GM06990 (cell line): Measurements from ENCODE around the gene DGKH.
"Not testable (repeated sequence)": the region's sequence is repeated elsewhere in the genome, so short reads cannot be mapped to it uniquely, and the experiment has no call there.

Experiments used
- DNase-seq: peaks from one replicate; pipeline ENCODE4 v3.0.0-alpha.2; 2011; ENCODE audit not compliant: insufficient read length; ENCODE audit errors: extremely low read depth
- H3K27me3 ChIP-seq: replicated peaks from 2 replicates; pipeline ENCODE4 v1.6.0; 2011; ENCODE audit warnings: low read length; ENCODE audit not compliant: control insufficient read depth, insufficient read depth
- H3K36me3 ChIP-seq: 2 replicates; pipeline ENCODE4 v1.5.1; 2011; ENCODE audit warnings: low read length; ENCODE audit not compliant: control insufficient read depth, insufficient read depth
- H3K4me3 ChIP-seq: replicated peaks from 2 replicates; pipeline ENCODE4 v1.5.1; 2011; ENCODE audit warnings: low read depth, mild to moderate bottlenecking, control low read depth, low read length
- CTCF ChIP-seq: IDR thresholded peaks from 2 replicates; pipeline ENCODE4 v1.5.1; 2011; ENCODE audit warnings: low read length, control low read depth, mild to moderate bottlenecking, inconsistent platforms; ENCODE audit not compliant: insufficient read depth, poor library complexity, severe bottlenecking

The DGKH gene

GRCh38 chr13:42221121-42221765 is 172.8 kb downstream of the DGKH start:
- H3K27me3 ChIP-seq: no peaks in the 10 kb centered on the region
- H3K4me3 ChIP-seq: no peak overlapping the region
- H3K36me3 ChIP-seq: peaks cover 2% of the 10 kb centered on the region
- no peak for TF ChIP-seq CTCF
- no peak for DNase-seq

GRCh38 chr13:42223681-42224080 is 175.2 kb downstream of the DGKH start:
- no peaks in the 10 kb centered on the region for H3K27me3 ChIP-seq
- TF ChIP-seq CTCF: no peak
- H3K36me3 ChIP-seq: peaks cover 2% of the 10 kb centered on the region
- H3K4me3 ChIP-seq: no peak overlapping the region
- no peak for DNase-seq

- H3K36me3 ChIP-seq: peaks cover 2% of the 10 kb centered on the region
- TF ChIP-seq CTCF: no peak
Measured at GRCh38 chr13:42225051-42225450, 176.6 kb downstream of the DGKH start.

GRCh38 chr13:42226759-42227158 is 178.3 kb downstream of the DGKH start:
- not testable (repeated sequence) for DNase-seq

More at GRCh38 chr13:42225051-42225450, 176.6 kb downstream of the DGKH start:
- DNase-seq: no peak
- Histone ChIP-seq H3K27me3 (no peaks in the 10 kb centered on the region), H3K4me3 (no peak overlapping the region)

DNA sequence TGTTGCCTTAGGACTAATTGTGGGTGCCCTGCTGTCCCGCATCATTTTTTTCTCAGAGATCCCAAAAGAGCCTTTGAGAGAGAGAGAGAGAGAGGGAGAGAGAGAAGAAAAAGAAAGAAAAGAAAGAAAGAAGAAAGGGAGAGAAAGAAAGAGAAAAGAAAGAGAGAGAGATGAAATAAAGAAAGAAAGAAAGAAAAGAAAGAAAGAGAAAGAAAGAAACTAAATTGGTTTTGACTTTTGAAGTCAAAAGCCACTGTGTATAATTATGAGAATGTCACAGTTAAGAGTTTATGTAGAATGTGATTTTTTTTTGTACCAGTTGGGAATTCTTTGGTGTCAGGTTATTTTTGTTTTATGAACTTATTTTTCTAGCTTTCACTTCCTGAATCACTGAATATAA is 180.1 kb downstream of the DGKH start:
- Histone ChIP-seq H3K36me3 (no peaks in the 10 kb centered on the region; the same call in 1 of the 2 replicates), H3K27me3 (no peaks in the 10 kb centered on the region), H3K4me3 (no peak overlapping the region)
- no peak for DNase-seq
- TF ChIP-seq CTCF: no peak

More at GRCh38 chr13:42226759-42227158, 178.3 kb downstream of the DGKH start:
- not testable (repeated sequence) for H3K4me3 ChIP-seq, H3K27me3 ChIP-seq, H3K36me3 ChIP-seq

DNA sequence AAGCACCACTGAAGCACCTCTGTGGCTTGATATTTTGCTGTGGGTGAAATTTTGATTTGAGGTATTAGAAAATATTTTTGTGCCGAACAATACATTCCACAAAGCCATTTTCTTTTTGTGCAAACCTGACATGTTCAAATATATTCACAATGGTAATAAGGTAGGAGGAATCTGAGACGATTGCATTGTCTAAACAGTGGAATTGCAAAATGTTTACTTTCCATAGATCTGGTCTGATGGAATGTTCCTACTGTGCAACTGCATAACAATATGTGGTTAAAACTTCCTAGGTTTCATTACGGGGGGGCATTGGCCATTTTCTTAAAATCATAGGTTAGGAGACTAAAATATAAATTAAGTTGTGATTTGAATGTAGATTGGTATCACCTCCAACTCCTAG is 180.8 kb downstream of the DGKH start:
- no peak for DNase-seq
- no peak for TF ChIP-seq CTCF
- Histone ChIP-seq H3K4me3 (no peak overlapping the region), H3K27me3 (no peaks in the 10 kb centered on the region), H3K36me3 (no peaks in the 10 kb centered on the region; the same call in 1 of the 2 replicates)
